GM23248 (cell line): ENCODE data around the gene SAPCD2. TPM values are rescaled to one million over a fixed set of nuclear protein-coding genes. Genes with fewer than 3 reads are reported as not detected.

Source experiments
- DNase-seq: peaks from one replicate; pipeline ENCODE4 v3.0.0-alpha.2; 2015
- H2AFZ ChIP-seq: fragments of 200-600 bp; sonication (generic); 2 replicates; pipeline ENCODE4 v1.6.1; 2016; ENCODE audit warnings: antibody characterized with exemption
- H3F3A ChIP-seq: fragments of 200-600 bp; sonication (generic); 2 replicates; pipeline ENCODE4 v1.6.1; 2016; ENCODE audit warnings: mild to moderate bottlenecking, antibody characterized with exemption, mixed run types; ENCODE audit not compliant: insufficient read depth
- H3K27ac ChIP-seq: fragments of 200-600 bp; sonication (generic); 2 replicates; pipeline ENCODE4 v1.5.1; 2016; ENCODE audit warnings: mild to moderate bottlenecking
- H3K27me3 ChIP-seq: fragments of 200-600 bp; sonication (generic); replicated peaks from 2 replicates; pipeline ENCODE4 v1.6.1; 2016; ENCODE audit warnings: mild to moderate bottlenecking; ENCODE audit not compliant: insufficient read depth
- H3K36me3 ChIP-seq: fragments of 200-600 bp; sonication (generic); 2 replicates; pipeline ENCODE4 v1.6.1; 2016; ENCODE audit warnings: low read depth, mild to moderate bottlenecking
- H3K4me1 ChIP-seq: fragments of 200-600 bp; sonication (generic); 2 replicates; pipeline ENCODE4 v1.6.1; 2016; ENCODE audit warnings: mild to moderate bottlenecking; ENCODE audit not compliant: insufficient read depth
- H3K4me2 ChIP-seq: fragments of 200-600 bp; sonication (generic); one replicate; pipeline ENCODE4 v1.6.1; 2016; ENCODE audit warnings: mild to moderate bottlenecking; ENCODE audit not compliant: unreplicated experiment
- H3K4me3 ChIP-seq: fragments of 200-600 bp; sonication (generic); 2 replicates; pipeline ENCODE4 v1.5.1; 2016; ENCODE audit warnings: mild to moderate bottlenecking
- H3K79me2 ChIP-seq: fragments of 200-600 bp; sonication (generic); 2 replicates; pipeline ENCODE4 v1.6.1; 2016; ENCODE audit warnings: mild to moderate bottlenecking; ENCODE audit not compliant: insufficient read depth
- H3K9ac ChIP-seq: fragments of 200-600 bp; sonication (generic); 2 replicates; pipeline ENCODE4 v1.6.1; 2016; ENCODE audit warnings: mild to moderate bottlenecking
- H3K9me2 ChIP-seq: fragments of 200-600 bp; sonication (generic); 2 replicates; pipeline ENCODE4 v1.6.1; 2016; ENCODE audit warnings: mixed run types, mild to moderate bottlenecking, moderate library complexity; ENCODE audit not compliant: insufficient read depth
- H3K9me3 ChIP-seq: fragments of 200-600 bp; sonication (generic); one replicate; pipeline ENCODE4 v1.6.1; 2017; ENCODE audit warnings: low read depth
- H4K20me1 ChIP-seq: fragments of 200-600 bp; sonication (generic); 2 replicates; pipeline ENCODE4 v1.6.0; 2016; ENCODE audit not compliant: insufficient read depth
- EZH2 ChIP-seq: fragments of 200-600 bp; sonication (generic); IDR thresholded peaks from 2 replicates; pipeline ENCODE4 v1.6.1; 2018; ENCODE audit warnings: antibody characterized with exemption, mild to moderate bottlenecking; ENCODE audit not compliant: insufficient read depth, poor library complexity, severe bottlenecking
- EZH2phosphoT487 ChIP-seq: fragments of 200-600 bp; sonication (generic); IDR thresholded peaks from 2 replicates; pipeline ENCODE4 v1.6.1; 2018; ENCODE audit warnings: antibody characterized with exemption, moderate library complexity, mild to moderate bottlenecking, low read depth; ENCODE audit not compliant: insufficient read depth
- WGBS, 2 experiments: methylation state at CpG; one replicate each; pipeline ENCODE4 v1.1.6; 2015 to 2017; ENCODE audit warnings: low lambda C conversion rate in 2 of 2, low coverage in 1 of 2; ENCODE audit errors: missing lambda C conversion rate in 2 of 2; 5-methylcytosine and 5-hydroxymethylcytosine counted together
- in situ Hi-C: fragments of 300-500 bp; cut with MboI; formaldehyde crosslinking; loops from 2 replicates; pipeline ENCODE4 v1.15.0; 2020
- polyA plus RNA-seq: library from polyadenylated mRNA; unstranded; fragments of >200 nt; fragmentation: Nextera tagmentation; extraction: Ambion mirVana; gene quantifications from 2 replicates; pipeline ENCODE4 v1.2.1, GENCODE V29; 2016
- total RNA-seq: library from RNA; depleted of rRNA; stranded (reverse); fragments of >200 nt; shearing (Covaris generic); gene quantifications from 2 replicates; pipeline ENCODE4 v1.2.3, GENCODE V29; 2014

Gene SAPCD2
- total and polyA plus RNA-seq, 2 experiments from 2014 or later: 0.88 to 5.4 TPM

GRCh38 chr9:137087409-137087925, 17.1 kb upstream of the SAPCD2 start:
- WGBS, 2 experiments: 5% methylated on average over 22 of the region's 22 CpGs
- Histone ChIP-seq H3F3A (peaks cover 27% of the 10 kb centered on the region), H3K27me3 (no peaks in the 10 kb centered on the region), H4K20me1 (no peaks in the 10 kb centered on the region), H3K36me3 (peaks cover 5% of the 10 kb centered on the region; the same call in 1 of the 2 replicates), H3K9ac (peak overlapping the region; percentile 92), H3K27ac (peak overlapping the region; percentile 88), H3K4me2 (peak overlapping the region; percentile 93), H3K79me2 (peaks cover 42% of the 10 kb centered on the region), H3K4me3 (peak overlapping the region; percentile 79), H3K9me3 (no peaks in the 10 kb centered on the region), H2AFZ (peak overlapping the region; percentile 72), H3K9me2 (no peaks in the 10 kb centered on the region), H3K4me1 (peaks cover 34% of the 10 kb centered on the region)
- peak; percentile 40 for DNase-seq
- in situ Hi-C loops: no loop called here
- TF ChIP-seq EZH2 (no peak), EZH2phosphoT487 (no peak)

DNA sequence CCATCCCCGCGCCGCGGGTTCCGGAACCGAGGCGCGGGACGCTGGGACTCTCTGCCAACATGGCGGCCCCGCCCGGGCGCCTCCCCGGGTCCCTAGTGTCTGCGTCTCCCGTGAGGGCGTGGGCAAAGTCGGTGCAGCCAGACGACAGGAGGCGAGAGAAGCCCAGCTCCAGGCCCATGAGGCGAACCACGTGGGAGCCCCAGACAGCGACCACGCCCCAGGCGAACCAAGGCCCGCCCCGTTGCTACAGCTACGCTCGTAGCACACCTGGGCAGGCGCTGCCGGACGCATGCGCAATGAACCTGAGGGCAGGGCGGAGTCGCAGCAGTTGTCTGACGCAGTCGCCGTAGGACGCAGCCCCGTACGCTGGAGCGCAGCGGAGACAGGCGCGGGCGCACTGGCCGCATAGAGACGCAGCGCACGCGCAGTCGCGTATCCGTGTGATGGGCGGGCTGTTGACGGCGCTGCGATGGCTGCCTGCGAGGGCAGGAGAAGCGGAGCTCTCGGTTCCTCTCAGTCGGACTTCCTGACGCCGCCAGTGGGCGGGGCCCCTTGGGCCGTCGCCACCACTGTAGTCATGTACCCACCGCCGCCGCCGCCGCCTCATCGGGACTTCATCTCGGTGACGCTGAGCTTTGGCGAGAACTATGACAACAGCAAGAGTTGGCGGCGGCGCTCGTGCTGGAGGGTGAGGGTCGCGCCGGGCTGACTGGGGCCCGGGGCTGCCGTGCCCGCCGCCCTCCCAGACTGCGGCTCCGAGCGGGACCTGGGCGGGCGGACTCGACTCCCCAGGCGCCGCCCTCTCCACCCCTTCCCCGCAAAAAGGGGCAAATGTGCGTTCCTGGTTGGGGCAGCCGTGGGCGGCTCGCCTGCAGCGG, 16.4 kb upstream of the SAPCD2 start, which contains the start of gene MAN1B1:
Gene MAN1B1 (plus strand): TSS at position 455 of the 878 bp plus-strand sequence. CDS start 15 bp downstream, at position 470.
- Histone ChIP-seq H3K27ac (peak within 1 kb of the TSS; percentile 88), H3K79me2 (peaks cover 35% of the 10 kb centered on the region), H3K36me3 (peaks cover 2% of the 10 kb centered on the region; the same call in 1 of the 2 replicates), H3K9ac (peak within 1 kb of the TSS; percentile 92), H3K4me3 (peak within 1 kb of the TSS; percentile 79), H4K20me1 (no peaks in the 10 kb centered on the region), H3K9me2 (no peaks in the 10 kb centered on the region), H3K4me1 (peaks cover 34% of the 10 kb centered on the region), H3K4me2 (peak within 1 kb of the TSS; percentile 93), H2AFZ (peak within 1 kb of the TSS; percentile 72), H3K27me3 (no peaks in the 10 kb centered on the region), H3K9me3 (no peaks in the 10 kb centered on the region), H3F3A (peaks cover 28% of the 10 kb centered on the region)
- TF ChIP-seq EZH2 (no peak), EZH2phosphoT487 (no peak)
- 0 to 1% methylated on average over 82 to 91 of the region's 101 CpGs for WGBS, 2 experiments
- DNase-seq: peak; percentile 100
- in situ Hi-C loops: no loop called here

GRCh38 chr9:137085920-137086530, 15.7 kb upstream of the SAPCD2 start:
- in situ Hi-C loops: no loop called here
- H3K4me1 ChIP-seq: peaks cover 34% of the 10 kb centered on the region

DNA sequence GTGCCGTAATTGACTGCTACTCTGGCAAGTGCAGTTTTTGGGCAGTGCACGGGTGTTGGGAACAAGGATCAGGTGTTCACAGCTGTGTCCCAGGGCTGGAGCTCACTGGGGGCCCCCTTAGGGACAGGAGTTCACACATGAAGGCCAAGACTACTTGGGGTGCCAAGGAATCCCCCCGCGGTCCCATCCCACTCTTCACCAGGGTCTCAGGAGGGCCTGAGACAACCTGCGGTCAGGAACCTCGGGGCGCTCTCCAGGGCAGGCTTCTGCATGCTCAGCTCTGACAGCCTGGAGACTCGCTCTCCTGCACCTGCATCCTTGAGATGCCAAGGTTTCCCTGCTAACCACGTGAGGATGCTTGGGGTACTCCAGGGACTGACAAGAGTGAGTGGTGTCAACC, 14.2 kb upstream of the SAPCD2 start:
- H3K36me3 ChIP-seq: 0 out of 2 replicates have a peak, but pooled peaks cover 2% of the 10 kb centered on the region
- H3K4me3 ChIP-seq: no peak overlapping the region
- TF ChIP-seq EZH2phosphoT487: no peak
- TF ChIP-seq EZH2: no peak
- H3K4me1 ChIP-seq: peaks cover 34% of the 10 kb centered on the region
- in situ Hi-C loops: no loop called here
- H3K4me2 ChIP-seq: no peak overlapping the region
- H3K9ac ChIP-seq: no peak overlapping the region
- no peaks in the 10 kb centered on the region for H4K20me1 ChIP-seq
- no peak for DNase-seq
- no peak overlapping the region for H2AFZ ChIP-seq
- peak overlapping the region; percentile 80 for H3K27ac ChIP-seq
- no peaks in the 10 kb centered on the region for H3K9me3 ChIP-seq
- peaks cover 24% of the 10 kb centered on the region for H3K79me2 ChIP-seq
- H3K9me2 ChIP-seq: no peaks in the 10 kb centered on the region
- H3F3A ChIP-seq: peaks cover 28% of the 10 kb centered on the region
- H3K27me3 ChIP-seq: no peaks in the 10 kb centered on the region
- WGBS, 2 experiments: 78 to 81% methylated on average over 9 of the region's 9 CpGs

More at GRCh38 chr9:137085920-137086530, 15.7 kb upstream of the SAPCD2 start:
- H3K4me2 ChIP-seq: peak overlapping the region; percentile 68
- peaks cover 31% of the 10 kb centered on the region for H3K79me2 ChIP-seq
- H4K20me1 ChIP-seq: no peaks in the 10 kb centered on the region
- H3F3A ChIP-seq: peaks cover 28% of the 10 kb centered on the region
- peak overlapping the region; percentile 92 for H3K9ac ChIP-seq
- H3K27ac ChIP-seq: peak overlapping the region; percentile 88
- TF ChIP-seq EZH2 (no peak), EZH2phosphoT487 (no peak)
- H3K9me3 ChIP-seq: no peaks in the 10 kb centered on the region
- peak overlapping the region; percentile 44 for H2AFZ ChIP-seq
- 0 out of 2 replicates have a peak, but pooled peaks cover 2% of the 10 kb centered on the region for H3K36me3 ChIP-seq
- peak overlapping the region; percentile 79 for H3K4me3 ChIP-seq
- H3K9me2 ChIP-seq: no peaks in the 10 kb centered on the region
- no peaks in the 10 kb centered on the region for H3K27me3 ChIP-seq
- DNase-seq: peak; percentile 74
- WGBS, 2 experiments: 2 to 3% methylated on average over 56 to 57 of the region's 58 CpGs
